ENCODE results near the gene RASGRP1.

- TF ChIP-seq POLR2AphosphoS5 (IDR thresholded peaks at IDR 0.05; ENCODE audit: low read depth, low read length) (no peak), TAF1 (IDR thresholded peaks at IDR 0.05; ENCODE audit: borderline replicate concordance, insufficient read depth, low read length) (no peak), SIN3A (IDR thresholded peaks at IDR 0.05; ENCODE audit: borderline replicate concordance, insufficient read depth, low read length) (no peak)
These were observed 14.0 kb upstream of the RASGRP1 start for GRCh38 chr15:38578626-38579025.

Measured in PFSK-1 (cell line).